ENCODE data around the gene USO1.
A peak's percentile ranks its signal among the peaks of the same experiment; 100 is the strongest.
"Not testable (repeated sequence)": the region's sequence is repeated elsewhere in the genome, so short reads cannot be mapped to it uniquely, and the experiment has no call there.

USO1 gene

GRCh38 chr4:75724066-75724866 is at the start of gene USO1:
USO1 (plus strand) TSS chr4:75724577; CDS start chr4:75724820, 243 bp downstream.
- DNase-seq, result peak; percentile 99

GRCh38 chr4:75675004-75675531 is 49.3 kb upstream of the USO1 start:
- DNase-seq, result no peak

- DNase-seq, result no peak
These were observed 45.9 kb upstream of the USO1 start for GRCh38 chr4:75678473-75678872.

- no peak for DNase-seq
These were observed 45.4 kb upstream of the USO1 start for GRCh38 chr4:75678965-75679364.

GRCh38 chr4:75679876-75680575 is 44.4 kb upstream of the USO1 start:
- no peak for DNase-seq

GRCh38 chr4:75683482-75684155 is 40.8 kb upstream of the USO1 start:
- DNase-seq, result no peak

GRCh38 chr4:75685546-75686189 is 38.7 kb upstream of the USO1 start:
- DNase-seq, result no peak

GRCh38 chr4:75686346-75686745 is 38.0 kb upstream of the USO1 start:
- DNase-seq, result peak; percentile 10 to 30

GRCh38 chr4:75687125-75687524 is 37.3 kb upstream of the USO1 start:
- DNase-seq, result not testable (repeated sequence)

- not testable (repeated sequence) for DNase-seq
These were observed 32.3 kb upstream of the USO1 start for GRCh38 chr4:75692066-75692465.

GRCh38 chr4:75696071-75696470 is 28.3 kb upstream of the USO1 start:
- peak; percentile 32 to 59 for DNase-seq

GRCh38 chr4:75696581-75696980 is 27.8 kb upstream of the USO1 start:
- no peak for DNase-seq

- peak; percentile 25 to 51 for DNase-seq
These were observed 26.0 kb upstream of the USO1 start for GRCh38 chr4:75698162-75698962.

- DNase-seq, result no peak
These were observed 25.5 kb upstream of the USO1 start for GRCh38 chr4:75698963-75699228.

GRCh38 chr4:75699299-75699698 is 25.1 kb upstream of the USO1 start:
- no peak for DNase-seq

GRCh38 chr4:75702919-75703411 is 21.4 kb upstream of the USO1 start:
- DNase-seq, result no peak

GRCh38 chr4:75705198-75705977 is 19.0 kb upstream of the USO1 start:
- no peak for DNase-seq

- peak; percentile 52 to 68 for DNase-seq
These were observed 16.1 kb upstream of the USO1 start for GRCh38 chr4:75708218-75708691.

- DNase-seq, result no peak
These were observed 14.1 kb upstream of the USO1 start for GRCh38 chr4:75710246-75710645.

- DNase-seq, result no peak
These were observed 10.4 kb upstream of the USO1 start for GRCh38 chr4:75714011-75714410.

GRCh38 chr4:75714704-75715103 is 9.7 kb upstream of the USO1 start:
- DNase-seq, result no peak
